ENCODE results near the gene SNCB.

DNA sequence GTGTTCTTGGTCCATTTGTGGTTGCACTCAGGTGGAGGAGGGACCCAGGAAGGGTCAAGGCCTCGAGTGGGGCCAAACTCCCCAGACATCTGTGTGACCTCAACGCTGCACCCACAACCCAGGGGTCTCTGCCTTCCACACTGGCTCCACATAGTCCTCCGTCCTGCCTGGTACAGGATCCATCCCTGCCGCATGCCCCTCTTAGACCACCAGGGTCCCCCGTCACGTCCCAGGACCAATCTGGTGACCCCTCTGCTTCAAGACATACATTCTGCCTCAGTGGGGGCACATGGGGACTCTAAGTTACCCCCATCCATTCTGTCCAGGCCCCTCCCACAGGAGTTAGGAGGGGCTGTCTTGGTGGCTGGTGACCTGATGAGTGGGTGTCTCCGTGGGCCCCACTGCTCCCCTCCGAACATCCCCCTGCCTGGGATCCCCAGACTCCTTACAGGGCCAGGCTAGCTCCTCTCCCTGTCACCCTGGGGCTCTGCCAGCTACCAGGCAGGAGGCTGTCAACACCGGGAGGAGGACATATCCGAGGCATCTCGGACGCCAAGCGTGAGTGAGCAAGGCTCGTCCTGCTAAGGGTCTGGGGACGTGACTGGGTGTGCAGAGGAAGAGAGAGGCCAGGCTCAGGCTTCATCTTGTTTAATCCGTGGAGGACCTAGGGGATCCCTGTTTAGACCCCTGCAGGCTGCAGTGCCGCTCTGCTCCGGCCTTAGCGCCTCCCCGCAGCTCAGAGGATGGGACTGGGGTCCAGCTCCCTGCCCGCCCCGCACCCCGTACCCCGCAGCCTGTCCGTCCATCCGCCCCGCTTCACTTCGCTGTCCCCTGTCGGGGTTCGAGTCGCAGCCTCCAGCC is 49.3 kb upstream of the SNCB start:
- TF ChIP-seq, protein P1, sequence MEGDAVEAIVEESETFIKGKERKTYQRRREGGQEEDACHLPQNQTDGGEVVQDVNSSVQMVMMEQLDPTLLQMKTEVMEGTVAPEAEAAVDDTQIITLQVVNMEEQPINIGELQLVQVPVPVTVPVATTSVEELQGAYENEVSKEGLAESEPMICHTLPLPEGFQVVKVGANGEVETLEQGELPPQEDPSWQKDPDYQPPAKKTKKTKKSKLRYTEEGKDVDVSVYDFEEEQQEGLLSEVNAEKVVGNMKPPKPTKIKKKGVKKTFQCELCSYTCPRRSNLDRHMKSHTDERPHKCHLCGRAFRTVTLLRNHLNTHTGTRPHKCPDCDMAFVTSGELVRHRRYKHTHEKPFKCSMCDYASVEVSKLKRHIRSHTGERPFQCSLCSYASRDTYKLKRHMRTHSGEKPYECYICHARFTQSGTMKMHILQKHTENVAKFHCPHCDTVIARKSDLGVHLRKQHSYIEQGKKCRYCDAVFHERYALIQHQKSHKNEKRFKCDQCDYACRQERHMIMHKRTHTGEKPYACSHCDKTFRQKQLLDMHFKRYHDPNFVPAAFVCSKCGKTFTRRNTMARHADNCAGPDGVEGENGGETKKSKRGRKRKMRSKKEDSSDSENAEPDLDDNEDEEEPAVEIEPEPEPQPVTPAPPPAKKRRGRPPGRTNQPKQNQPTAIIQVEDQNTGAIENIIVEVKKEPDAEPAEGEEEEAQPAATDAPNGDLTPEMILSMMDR (IDR thresholded peaks at IDR 0.05) = no peak
- TF ChIP-seq POLR2AphosphoS5 (IDR thresholded peaks at IDR 0.05) (no peak), EP300 (IDR thresholded peaks at IDR 0.05) (no peak), POLR2A (IDR thresholded peaks at IDR 0.05) (no peak)
